ENCODE results near the gene RB1. TPM values are rescaled to one million over a fixed set of nuclear protein-coding genes. Genes with fewer than 3 reads are reported as not detected.
A peak's percentile ranks its signal among the peaks of the same experiment; 100 is the strongest.

Gene RB1
- total and polyA plus RNA-seq, 2 experiments from 2014 or later: 25.5 to 31.0 TPM

- 79 to 88% methylated on average over 20 to 28 of the region's 28 CpGs for WGBS, 2 experiments (ENCODE audit: low coverage in 1 of 2, low lambda C conversion rate in 2 of 2, missing lambda C conversion rate in 2 of 2)
- Histone ChIP-seq H3K36me3 (ENCODE audit: low read depth) (no peaks in the 10 kb centered on the region), H3K9me2 (ENCODE audit: insufficient read depth) (no peaks in the 10 kb centered on the region), H3K4me3 (no peak overlapping the region), H3K9ac (no peak overlapping the region), H3K4me1 (ENCODE audit: insufficient read depth) (no peaks in the 10 kb centered on the region), H3K9me3 (ENCODE audit: low read depth) (no peaks in the 10 kb centered on the region), H3K27ac (no peak overlapping the region), H3K27me3 (replicated peaks; ENCODE audit: insufficient read depth) (no peaks in the 10 kb centered on the region), H4K20me1 (ENCODE audit: insufficient read depth) (no peaks in the 10 kb centered on the region), H3F3A (ENCODE audit: insufficient read depth) (no peaks in the 10 kb centered on the region), H2AFZ (no peak overlapping the region), H3K4me2 (ENCODE audit: unreplicated experiment) (no peak overlapping the region), H3K79me2 (ENCODE audit: insufficient read depth) (peaks cover 80% of the 10 kb centered on the region)
- TF ChIP-seq EZH2phosphoT487 (IDR thresholded peaks at IDR 0.05; ENCODE audit: insufficient read depth, low read depth) (no peak), EZH2 (IDR thresholded peaks at IDR 0.05; ENCODE audit: insufficient read depth, poor library complexity, severe bottlenecking) (no peak)
- no peak for DNase-seq
- in situ Hi-C loops (cut with MboI): no loop called here
Observed at GRCh38 chr13:48318377-48318811, 14.8 kb downstream of the RB1 start.

DNA sequence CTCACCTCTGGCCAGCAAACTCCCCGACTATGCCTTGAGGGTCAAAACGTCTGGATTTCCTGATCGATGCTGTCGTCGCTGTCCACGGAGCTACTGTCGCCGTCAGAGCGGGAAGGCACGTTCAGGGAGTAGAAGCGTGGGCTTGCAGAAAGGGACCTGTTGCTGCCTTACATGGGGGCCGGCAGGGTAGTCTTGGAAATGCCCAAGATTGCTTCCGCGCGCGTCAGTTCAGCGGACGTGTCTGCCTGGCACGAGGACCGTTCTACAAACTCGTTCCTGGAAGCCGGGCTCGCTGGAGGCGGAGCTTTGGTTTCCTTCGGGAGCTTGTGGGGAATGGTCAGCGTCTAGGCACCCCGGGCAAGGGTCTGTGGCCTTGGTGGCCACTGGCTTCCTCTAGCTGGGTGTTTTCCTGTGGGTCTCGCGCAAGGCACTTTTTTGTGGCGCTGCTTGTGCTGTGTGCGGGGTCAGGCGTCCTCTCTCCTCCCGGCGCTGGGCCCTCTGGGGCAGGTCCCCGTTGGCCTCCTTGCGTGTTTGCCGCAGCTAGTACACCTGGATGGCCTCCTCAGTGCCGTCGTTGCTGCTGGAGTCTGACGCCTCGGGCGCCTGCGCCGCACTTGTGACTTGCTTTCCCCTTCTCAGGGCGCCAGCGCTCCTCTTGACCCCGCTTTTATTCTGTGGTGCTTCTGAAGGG, 15.4 kb downstream of the RB1 start:
- no peaks in the 10 kb centered on the region for H3K36me3 ChIP-seq (ENCODE audit: low read depth)
- H3K4me3 ChIP-seq: no peak overlapping the region
- no peaks in the 10 kb centered on the region for H3K9me2 ChIP-seq (ENCODE audit: insufficient read depth)
- H4K20me1 ChIP-seq (ENCODE audit: insufficient read depth): no peaks in the 10 kb centered on the region
- no peaks in the 10 kb centered on the region for H3K4me1 ChIP-seq (ENCODE audit: insufficient read depth)
- in situ Hi-C loops (cut with MboI): no loop called here
- H3K9me3 ChIP-seq (ENCODE audit: low read depth): no peaks in the 10 kb centered on the region
- WGBS, 2 experiments (ENCODE audit: low coverage in 1 of 2, low lambda C conversion rate in 2 of 2, missing lambda C conversion rate in 2 of 2): 74% methylated on average over 46 to 47 of the region's 47 CpGs
- no peak overlapping the region for H3K9ac ChIP-seq
- H3F3A ChIP-seq (ENCODE audit: insufficient read depth): no peaks in the 10 kb centered on the region
- TF ChIP-seq EZH2phosphoT487 (IDR thresholded peaks at IDR 0.05; ENCODE audit: insufficient read depth, low read depth) (no peak), EZH2 (IDR thresholded peaks at IDR 0.05; ENCODE audit: insufficient read depth, poor library complexity, severe bottlenecking) (no peak)
- H3K27me3 ChIP-seq (replicated peaks; ENCODE audit: insufficient read depth): no peaks in the 10 kb centered on the region
- DNase-seq: peak; percentile 27
- no peak overlapping the region for H2AFZ ChIP-seq
- no peak overlapping the region for H3K4me2 ChIP-seq (ENCODE audit: unreplicated experiment)
- peaks cover 80% of the 10 kb centered on the region for H3K79me2 ChIP-seq (ENCODE audit: insufficient read depth)
- no peak overlapping the region for H3K27ac ChIP-seq

DNA sequence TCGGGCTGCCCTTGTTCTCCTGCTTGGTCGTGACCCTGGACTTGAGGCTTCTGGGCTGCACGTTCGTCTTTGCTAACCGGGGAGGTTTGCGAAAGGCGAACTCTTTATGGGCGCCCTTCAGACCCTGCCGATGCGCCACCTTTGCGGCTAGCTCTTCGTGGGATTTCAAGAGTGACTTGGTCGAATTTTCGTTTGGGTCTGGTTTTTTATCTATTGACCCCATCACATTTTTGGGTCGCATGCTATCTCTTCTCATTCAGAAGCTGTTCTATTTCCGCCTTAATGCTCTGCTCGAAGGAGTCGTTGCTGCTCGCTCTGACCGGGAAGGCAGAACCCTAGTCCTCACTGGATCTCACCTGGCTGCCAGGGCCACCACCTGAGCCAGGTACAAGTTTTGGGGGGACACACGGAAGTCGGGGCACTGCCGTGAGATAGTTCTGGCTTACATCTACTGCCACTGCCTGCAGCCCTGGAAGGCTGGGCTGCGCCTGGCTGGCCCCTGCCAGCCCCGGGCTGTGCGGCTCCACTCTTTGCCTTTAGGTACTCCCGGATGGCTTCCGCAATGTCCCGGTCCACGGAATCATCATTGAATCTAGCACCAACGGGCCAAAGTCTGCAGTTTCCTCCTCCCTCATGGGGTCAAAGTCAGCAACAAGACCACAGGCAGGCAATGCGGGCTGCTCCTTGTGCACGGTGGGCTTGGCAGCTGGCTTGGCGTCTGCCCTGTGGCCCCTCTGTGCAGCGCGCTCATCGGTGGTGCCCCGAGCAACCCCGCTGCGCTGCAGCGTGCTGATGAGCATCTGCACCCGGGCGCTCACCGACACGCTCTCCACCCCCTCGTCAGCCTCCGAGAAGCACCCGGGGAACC, 16.2 kb downstream of the RB1 start:
- Histone ChIP-seq H3K36me3 (ENCODE audit: low read depth) (no peaks in the 10 kb centered on the region), H3K9me2 (ENCODE audit: insufficient read depth) (no peaks in the 10 kb centered on the region), H3K9ac (no peak overlapping the region), H2AFZ (no peak overlapping the region), H3K4me3 (no peak overlapping the region), H3F3A (ENCODE audit: insufficient read depth) (no peaks in the 10 kb centered on the region), H3K9me3 (ENCODE audit: low read depth) (no peaks in the 10 kb centered on the region), H3K27me3 (replicated peaks; ENCODE audit: insufficient read depth) (no peaks in the 10 kb centered on the region), H3K79me2 (ENCODE audit: insufficient read depth) (peaks cover 80% of the 10 kb centered on the region), H3K27ac (no peak overlapping the region), H3K4me2 (ENCODE audit: unreplicated experiment) (no peak overlapping the region), H3K4me1 (ENCODE audit: insufficient read depth) (no peaks in the 10 kb centered on the region), H4K20me1 (ENCODE audit: insufficient read depth) (no peaks in the 10 kb centered on the region)
- TF ChIP-seq EZH2phosphoT487 (IDR thresholded peaks at IDR 0.05; ENCODE audit: insufficient read depth, low read depth) (no peak), EZH2 (IDR thresholded peaks at IDR 0.05; ENCODE audit: insufficient read depth, poor library complexity, severe bottlenecking) (no peak)
- WGBS, 2 experiments (ENCODE audit: low coverage in 1 of 2, low lambda C conversion rate in 2 of 2, missing lambda C conversion rate in 2 of 2): 82 to 88% methylated on average over 41 to 48 of the region's 48 CpGs
- in situ Hi-C loops (cut with MboI): no loop called here
- DNase-seq: no peak

GRCh38 chr13:48320399-48320790, 16.8 kb downstream of the RB1 start:
- no peak overlapping the region for H3K4me2 ChIP-seq (ENCODE audit: unreplicated experiment)
- no peaks in the 10 kb centered on the region for H3K9me2 ChIP-seq (ENCODE audit: insufficient read depth)
- no peaks in the 10 kb centered on the region for H3F3A ChIP-seq (ENCODE audit: insufficient read depth)
- H3K79me2 ChIP-seq (ENCODE audit: insufficient read depth): peaks cover 80% of the 10 kb centered on the region
- H3K9ac ChIP-seq: no peak overlapping the region
- H3K27ac ChIP-seq: no peak overlapping the region
- H4K20me1 ChIP-seq (ENCODE audit: insufficient read depth): no peaks in the 10 kb centered on the region
- no peak for TF ChIP-seq EZH2 (IDR thresholded peaks at IDR 0.05; ENCODE audit: insufficient read depth, poor library complexity, severe bottlenecking)
- no peak for TF ChIP-seq EZH2phosphoT487 (IDR thresholded peaks at IDR 0.05; ENCODE audit: insufficient read depth, low read depth)
- H3K4me3 ChIP-seq: no peak overlapping the region
- no peaks in the 10 kb centered on the region for H3K36me3 ChIP-seq (ENCODE audit: low read depth)
- H3K9me3 ChIP-seq (ENCODE audit: low read depth): no peaks in the 10 kb centered on the region
- in situ Hi-C loops (cut with MboI): no loop called here
- DNase-seq: no peak
- no peaks in the 10 kb centered on the region for H3K4me1 ChIP-seq (ENCODE audit: insufficient read depth)
- no peak overlapping the region for H2AFZ ChIP-seq
- H3K27me3 ChIP-seq (replicated peaks; ENCODE audit: insufficient read depth): no peaks in the 10 kb centered on the region
- 90 to 93% methylated on average over 19 to 20 of the region's 20 CpGs for WGBS, 2 experiments (ENCODE audit: low coverage in 1 of 2, low lambda C conversion rate in 2 of 2, missing lambda C conversion rate in 2 of 2)
